HG02943 (cell line): ENCODE data around the gene DYRK1B.
"Not testable (repeated sequence)": the region's sequence is repeated elsewhere in the genome, so short reads cannot be mapped to it uniquely, and the experiment has no call there.

Experiments used
- ATAC-seq: cut with Tn5 transposase; IDR thresholded peaks from one replicate; pipeline ENCODE4 v1.9.1; 2021; ENCODE audit warnings: mild to moderate bottlenecking, low read depth, moderate library complexity; ENCODE audit not compliant: unreplicated experiment

The DYRK1B gene

DNA sequence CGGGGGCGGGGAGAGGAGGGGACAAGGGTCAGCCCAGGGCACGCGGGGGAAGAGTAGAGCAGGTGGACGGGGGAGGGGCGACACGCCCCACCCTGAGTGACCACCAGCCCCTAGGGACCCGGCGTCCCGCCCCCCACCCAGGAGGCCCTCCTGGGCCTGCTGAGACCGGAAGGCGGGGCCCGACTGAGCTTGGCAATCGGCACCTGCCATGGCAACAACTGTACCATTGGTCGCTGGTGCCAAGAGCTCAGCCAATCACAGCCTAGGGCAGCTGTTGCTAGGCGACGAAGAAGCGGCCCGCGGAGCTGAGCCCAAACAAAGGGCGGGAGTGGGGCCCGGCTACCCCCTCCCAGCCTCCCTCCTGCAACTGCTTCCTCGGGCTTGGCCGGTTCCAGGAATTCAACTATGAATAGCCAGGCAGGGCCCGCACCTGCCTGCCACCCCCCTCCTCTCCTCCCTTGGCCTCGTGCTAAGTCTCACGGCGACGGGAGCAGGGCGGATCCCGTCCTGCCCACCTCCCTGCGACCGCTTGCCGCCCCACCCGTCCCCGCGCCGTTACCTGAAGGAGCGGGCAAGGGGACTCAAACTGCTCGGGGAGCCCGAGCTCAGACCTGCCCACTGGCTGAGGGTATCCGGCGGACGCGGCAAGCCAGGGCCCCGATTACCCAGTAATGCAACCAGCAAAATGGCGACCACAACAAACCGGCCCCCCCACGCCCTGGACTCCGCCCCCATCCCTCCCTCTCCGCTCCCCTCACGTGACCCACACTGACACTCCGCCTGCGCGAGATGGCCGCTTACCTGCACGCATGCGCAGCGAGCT is at the start of gene DYRK1B:
DYRK1B (minus strand) TSS at position 699 of the 823 bp plus-strand sequence. CDS start 2,295 bp downstream, outside the sequence.
- ATAC-seq, result peak; percentile 77

DNA sequence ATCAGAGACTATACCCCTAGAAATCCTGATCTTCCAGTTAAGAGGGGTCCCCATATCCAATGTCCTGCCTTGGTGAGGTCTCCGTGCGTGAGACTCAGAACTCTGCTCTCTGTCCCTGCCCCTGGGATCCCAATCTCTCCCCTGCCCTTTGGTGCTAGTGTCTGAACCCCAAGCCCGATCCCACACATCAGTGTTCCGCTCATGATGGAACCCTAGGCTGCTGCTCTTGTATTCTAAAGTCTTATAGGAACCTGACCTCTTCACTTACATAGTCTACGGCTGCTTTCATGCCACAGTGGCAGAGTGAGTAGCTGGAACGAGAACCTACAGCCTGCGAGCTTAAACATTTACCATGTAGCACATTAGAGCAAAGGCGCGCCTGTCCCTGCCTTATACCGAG is 48.7 kb upstream of the DYRK1B start:
- not testable (repeated sequence) for ATAC-seq

DNA sequence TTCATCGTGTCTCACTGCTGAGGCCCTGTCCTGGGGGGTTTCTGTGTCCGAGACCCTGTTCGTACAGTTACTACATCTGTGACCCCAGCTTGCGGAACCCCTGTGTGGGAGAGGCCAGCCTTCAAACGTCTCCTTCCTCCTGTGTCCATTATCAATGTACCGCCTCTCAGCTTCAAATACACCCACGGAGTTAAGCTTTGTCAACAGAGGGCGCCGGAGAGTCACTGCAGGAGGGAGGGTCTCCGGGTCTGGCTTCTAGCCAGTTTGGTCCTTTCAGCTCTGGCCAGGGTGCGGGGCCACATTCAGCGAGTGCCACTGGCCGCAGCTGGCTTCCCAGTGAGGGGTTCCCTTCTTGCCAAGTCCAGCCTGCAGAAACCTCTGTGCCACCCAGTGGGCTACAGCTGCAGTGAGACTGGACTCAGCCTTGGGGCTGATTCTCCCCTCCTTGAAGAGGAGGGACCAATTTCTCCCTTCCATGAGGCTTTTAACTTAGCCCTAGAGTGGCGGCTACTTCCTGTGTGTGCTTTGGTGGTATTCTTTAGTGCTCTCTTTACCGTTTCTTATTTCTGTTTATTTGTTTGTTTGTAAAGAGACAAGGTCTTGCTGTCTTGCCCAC is 47.6 kb upstream of the DYRK1B start:
- not testable (repeated sequence) for ATAC-seq

DNA sequence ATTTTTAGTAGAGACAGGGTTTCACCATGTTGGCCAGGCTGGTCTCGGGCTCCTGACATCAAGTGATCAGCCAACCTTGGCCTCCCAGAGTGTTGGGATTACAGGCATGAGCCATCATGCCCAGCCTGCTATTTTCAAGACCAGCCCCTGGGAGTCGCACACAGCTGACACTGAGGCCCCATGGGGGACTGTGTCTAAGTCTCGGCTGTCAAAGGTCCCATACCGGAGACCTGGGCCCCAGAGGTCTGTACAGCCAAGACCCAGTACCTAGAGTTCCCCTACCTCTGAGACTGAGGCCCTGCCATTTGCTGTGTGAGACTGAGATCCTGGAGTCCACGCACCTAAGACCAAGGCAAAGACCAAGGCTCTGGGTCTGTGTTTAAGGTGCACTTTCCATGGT is 46.3 kb upstream of the DYRK1B start:
- ATAC-seq, result not testable (repeated sequence)

DNA sequence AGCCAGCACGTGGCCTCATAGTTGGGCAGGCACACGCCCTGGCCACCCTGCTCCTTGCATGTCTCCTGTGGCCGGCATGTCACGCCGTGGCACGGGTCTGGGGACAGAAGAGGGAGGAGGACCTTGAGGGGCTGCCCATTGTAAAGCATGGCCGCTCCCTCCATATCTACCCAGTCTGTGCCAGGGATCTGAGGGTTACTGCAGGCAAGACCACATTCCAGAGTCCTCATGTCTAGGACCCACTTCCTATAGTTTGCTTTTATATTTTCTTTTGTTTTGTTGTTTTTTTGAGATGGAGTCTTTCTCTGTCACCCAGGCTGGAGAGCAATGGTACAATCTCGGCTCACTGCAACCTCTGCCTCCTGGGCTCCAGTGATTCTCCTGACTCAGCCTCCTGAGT is 45.8 kb upstream of the DYRK1B start:
- not testable (repeated sequence) for ATAC-seq

DNA sequence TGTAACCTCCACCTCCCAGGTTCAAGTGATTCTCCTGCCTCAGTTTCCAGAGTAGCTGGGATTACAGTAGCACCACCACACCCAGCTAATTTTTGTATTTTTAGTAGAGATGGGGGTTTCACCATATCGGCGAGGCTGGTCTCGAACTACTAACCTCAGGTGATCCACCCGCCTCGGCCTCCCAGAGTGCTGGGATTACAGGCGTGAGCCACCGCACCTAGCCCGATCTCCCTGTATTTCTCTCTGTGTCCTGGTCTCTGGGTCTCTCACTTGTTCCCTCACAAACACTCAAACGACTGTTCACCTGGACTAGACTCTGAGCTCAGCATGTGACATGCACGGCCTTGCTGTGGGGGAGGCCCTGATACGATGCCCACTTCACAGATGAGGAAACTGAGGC is 44.9 kb upstream of the DYRK1B start:
- ATAC-seq, result not testable (repeated sequence)

DNA sequence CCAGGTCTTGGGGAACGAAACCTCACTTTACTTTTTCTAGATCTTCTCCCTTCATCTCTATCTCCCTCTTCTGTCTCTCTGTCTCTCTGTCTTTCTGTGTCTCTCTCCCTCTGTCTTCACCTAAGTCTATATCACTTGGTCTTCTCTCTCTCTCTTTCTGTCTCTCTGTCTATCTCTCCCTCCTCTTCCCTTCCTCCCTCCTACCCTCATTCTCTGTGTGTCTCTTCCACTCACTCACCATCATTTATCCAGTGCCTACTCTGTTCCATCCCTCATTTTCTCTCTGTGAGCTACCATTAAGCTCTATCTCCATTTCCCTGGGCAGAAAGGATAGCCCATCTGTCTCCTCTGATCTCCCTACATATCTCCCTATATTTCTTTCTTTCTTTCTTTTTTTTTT is 44.4 kb upstream of the DYRK1B start:
- ATAC-seq, result no peak

DNA sequence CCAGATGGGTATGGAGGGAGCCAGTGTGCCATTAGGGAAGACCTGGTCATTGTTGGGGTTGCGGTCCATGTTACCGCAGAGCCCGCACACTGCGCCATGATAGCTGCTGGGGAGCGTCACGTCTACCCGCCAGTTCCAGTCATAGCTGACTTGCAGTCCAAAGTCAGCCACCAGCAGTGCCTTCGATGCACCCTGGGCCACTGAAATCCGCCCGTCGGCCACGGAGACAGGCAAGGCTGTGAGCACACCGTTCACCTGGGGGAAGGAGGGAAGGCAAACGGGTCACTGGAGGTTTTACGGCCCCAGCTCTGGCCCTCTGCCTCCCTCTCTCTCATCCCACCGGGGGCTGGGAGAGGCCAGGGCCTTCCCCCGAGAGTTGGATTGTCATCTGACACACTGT is 44.0 kb upstream of the DYRK1B start:
- not testable (repeated sequence) for ATAC-seq

DNA sequence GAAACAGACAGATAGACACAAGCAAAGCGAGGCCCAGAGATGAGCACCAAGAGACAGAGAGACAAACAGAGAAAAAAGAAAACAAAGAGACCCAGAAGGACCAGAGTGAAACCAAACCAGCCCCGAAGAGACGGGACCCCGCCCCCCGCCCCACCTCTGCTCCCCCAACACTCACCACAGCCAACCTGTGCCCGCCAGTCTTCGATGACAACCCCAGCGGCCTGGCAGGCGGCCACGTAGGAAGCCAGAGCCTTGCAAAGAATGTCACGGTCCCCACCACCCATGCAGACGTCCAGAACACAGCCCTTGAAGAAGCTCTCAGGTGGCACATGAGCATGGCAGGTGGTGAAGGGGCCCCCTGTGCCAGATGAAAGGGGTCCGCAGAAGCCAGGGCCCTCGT is 43.5 kb upstream of the DYRK1B start:
- not testable (repeated sequence) for ATAC-seq

DNA sequence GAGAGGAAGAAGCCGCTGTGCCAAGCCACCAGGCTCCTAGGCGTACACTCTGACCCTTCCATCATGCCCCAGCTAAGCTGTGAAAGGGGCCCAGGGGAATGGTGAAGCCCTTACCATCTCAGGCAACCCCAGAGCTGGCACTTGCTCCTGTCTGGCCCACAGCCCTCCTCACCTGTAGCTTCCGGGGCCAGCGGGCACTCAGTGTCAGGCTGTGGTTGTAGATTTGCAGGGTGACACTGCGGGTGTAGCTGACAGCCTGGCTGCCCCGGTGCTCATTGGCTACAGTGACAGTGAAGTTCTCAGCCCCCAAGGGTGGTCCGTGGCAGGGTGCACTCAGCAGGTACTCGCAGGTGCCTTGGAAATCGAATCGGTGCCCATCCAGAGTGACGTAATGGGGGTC is 42.5 kb upstream of the DYRK1B start:
- not testable (repeated sequence) for ATAC-seq

DNA sequence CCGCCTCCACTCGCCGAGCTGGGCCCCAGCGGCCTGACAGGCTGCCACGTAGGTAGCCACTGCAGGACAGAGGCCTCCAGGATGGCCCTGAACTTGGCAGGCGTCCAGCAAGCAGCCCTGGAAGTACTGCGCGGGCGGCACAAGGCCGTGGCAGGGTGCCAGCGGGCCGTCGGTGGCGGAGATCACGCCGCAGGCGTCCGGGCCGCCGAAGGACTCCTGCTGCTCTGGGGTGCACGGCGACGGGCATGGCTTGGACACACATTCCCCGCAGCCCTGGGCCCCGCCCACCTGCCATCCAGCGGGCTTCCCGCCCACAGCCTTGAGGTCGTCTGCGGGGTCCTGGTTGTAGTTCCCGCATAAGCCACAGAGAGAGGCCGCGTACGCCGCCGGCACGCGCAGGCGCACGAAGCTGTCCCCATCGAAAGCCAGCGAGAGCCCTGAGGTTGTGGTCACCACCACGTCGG is 41.5 kb upstream of the DYRK1B start:
- ATAC-seq, result not testable (repeated sequence)

DNA sequence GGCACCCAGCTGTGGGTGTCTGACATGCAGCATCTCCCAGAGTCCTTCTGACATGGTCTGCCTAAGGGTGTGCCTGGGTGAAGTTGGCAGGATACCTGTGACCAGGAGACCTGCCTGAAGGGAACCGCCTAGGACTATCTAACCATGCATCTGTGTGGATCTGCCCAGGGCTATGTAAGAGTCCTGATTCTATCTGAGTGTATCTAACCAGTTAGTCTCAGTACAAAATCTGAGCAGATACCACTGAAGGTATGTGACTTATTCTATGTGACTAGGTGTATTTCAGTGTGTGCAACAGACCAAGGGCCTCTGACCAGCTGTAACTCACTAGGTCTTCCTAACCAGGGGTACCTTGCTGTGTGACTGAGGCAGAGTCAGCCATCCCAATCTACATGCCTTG is 40.4 kb upstream of the DYRK1B start:
- no peak for ATAC-seq

DNA sequence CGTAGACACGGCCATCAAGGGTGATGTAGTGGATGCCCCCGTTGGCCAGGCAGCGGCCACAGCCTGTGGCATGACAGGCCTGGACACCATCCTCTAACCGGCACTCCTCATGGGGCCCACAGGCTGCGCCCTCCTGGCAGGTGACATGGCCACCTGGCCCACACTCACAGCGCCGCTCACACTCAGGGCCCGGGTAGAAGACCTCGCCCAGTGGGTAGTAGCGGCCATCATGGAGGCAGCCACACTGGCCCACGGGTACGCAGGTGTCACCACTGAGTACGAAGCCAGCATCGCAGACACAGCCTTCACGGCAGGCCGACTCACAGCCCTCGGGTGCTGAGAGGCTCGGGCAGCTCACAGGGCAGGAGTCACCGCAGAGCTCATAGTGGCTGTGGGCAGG is 39.4 kb upstream of the DYRK1B start:
- ATAC-seq, result no peak

DNA sequence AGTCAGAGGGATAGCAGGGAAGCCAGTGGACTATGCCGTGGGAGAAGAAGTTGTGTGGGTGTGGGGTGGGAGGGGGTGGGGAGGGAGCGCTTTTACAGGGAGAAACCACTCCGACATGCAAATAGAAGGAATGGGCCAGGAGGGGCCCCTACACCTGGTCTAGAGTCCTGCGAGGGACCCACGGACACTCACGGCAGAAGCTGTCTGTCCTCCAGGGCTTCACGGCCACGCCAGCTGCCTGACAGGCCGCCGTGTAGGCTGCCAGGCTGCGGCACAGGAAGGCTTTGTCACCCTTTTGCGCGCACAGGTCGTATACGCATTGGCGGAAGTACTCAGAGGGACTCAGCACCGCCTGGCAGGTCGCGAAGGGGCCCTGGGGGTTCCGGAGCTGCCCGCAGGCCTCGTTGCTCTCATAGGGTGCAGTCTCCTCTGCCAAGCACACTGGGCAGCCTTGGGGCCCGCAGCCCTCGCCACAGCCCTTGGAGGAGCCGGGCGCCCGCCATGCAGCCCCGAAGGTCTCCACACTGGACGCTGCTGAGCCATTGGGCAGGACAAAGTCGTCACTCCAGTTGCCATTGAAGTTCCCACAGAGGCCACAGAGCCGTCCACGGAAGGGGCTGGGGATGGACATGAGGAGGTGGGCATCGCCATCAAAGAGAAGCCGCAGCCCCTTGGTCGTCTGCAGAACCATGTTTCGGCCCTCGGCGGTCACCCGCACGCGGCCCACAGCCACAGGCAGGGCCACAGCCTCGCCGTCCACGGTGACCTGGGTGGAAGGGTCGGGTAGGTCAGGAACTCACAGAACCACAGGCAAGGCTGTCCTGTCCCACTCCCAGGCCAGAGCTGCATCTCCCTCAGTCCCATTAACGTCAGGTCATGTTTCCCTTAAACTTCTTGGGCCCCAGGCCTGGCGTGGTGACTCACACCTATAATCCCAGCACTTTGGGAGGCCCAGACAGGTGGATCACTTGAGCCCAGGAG is 38.2 kb upstream of the DYRK1B start:
- no peak for ATAC-seq

DNA sequence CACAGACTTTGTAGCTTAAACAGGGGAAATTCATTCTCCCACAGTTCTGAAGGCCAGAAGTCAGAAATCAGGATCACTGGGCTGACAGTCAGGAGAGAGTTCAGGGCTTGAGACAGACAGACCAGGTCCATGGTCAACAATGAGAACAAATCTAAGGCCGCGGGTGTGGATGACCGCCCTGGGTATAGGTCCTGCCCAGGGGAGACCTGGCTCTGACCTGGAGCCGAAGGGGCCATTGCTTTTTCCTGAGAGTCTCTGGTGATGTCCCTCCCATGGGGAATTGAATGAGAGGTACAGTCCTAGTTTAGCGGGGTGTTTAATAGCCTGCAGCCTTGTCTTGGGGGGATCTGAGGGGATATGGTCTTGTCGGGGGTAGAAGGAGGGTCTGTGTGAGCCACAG is 37.4 kb upstream of the DYRK1B start:
- no peak for ATAC-seq

DNA sequence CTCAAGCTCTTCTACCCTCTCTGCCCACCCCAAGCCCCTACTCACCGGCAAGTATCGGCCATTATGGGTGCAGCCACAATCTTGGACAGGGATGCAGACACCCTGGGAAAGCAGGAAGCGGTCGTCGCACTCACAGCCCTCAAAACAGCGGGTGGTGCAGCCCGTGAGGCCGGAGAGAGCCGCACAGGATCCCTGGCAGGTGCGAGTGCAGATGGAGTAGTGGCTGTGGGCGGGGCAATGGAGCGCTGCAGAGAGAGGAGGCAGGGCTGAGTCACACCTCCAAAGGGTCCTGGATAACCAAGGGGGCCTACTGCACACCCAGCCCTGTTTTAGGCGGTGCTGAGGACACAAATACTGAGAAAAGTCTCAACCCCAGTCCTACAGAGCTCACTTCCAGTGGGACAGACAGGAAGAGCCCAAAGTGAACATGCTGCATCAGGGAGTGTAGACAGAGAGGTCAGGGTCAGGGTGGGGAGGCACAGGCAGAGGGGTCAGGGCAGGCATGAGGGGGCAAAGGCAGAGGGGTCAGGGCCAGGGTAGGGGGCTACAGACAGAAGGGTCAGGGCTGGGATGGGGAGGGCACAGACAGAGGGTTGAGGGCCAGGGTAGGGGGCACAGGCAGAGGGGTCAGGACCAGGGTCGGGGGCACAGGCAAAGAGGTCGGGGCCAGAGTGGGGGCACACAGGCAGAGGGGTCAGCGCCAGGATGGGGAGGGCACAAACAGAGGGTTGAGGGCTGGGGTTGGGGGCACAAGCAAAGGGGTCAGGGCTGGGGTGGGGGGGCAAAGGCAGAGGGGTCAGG is 36.4 kb upstream of the DYRK1B start:
- no peak for ATAC-seq

DNA sequence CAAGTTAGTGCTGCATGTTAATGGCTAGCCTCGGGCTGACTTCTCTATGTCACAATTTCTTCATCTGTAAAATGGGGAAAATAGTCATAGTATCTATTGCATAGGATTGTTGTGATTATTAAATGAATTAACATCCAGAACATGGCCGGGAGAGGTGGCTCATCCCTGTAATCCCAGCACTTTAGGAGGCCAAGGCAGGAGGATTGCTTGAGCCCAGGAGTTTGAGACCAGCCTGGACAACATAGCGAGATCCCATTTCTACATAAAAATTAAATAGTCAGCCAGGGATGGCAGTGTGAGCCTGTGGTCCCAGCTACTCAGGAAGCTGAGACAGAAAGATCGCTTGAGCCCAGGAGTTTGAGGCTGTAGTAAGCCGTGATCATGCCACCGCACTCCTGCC is 34.0 kb upstream of the DYRK1B start:
- ATAC-seq, result no peak

DNA sequence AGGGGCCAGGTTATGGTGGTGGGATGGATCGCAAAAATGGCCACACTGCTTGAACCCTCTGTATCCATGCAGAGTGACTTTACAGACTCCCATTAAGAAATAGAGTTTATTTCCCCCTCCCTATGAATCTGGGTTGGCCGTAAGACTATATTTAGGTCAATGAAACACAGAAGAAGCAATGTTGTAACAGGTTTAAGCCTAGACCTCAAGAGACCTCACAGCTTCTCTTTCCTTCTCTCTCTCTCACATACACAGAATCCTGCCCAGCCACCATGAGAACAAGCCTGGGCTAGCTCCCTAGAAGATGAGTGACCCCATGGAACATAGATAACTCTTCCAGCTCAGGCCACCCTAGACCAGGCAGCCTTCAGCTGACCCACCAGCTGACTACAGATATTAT is 33.2 kb upstream of the DYRK1B start:
- ATAC-seq, result no peak

DNA sequence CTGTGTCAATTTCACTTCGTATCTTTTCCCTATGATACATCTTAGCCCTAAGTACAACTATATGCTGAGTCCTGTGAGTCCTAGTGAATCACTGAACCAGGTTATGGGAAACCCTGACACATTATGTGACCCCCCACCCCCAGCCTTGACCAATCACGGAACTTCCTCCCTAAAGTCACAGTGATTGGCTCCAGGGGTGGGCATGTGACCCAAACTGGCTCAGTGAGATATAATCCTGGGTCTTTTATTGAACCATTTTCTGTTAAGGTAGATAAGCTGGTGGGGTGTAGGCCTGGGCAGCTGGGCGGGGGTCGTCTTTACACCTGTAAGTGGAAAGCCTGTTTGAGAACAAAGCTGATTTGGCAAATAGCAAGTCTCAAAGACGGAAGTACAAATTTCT is 32.0 kb upstream of the DYRK1B start:
- ATAC-seq, result no peak

DNA sequence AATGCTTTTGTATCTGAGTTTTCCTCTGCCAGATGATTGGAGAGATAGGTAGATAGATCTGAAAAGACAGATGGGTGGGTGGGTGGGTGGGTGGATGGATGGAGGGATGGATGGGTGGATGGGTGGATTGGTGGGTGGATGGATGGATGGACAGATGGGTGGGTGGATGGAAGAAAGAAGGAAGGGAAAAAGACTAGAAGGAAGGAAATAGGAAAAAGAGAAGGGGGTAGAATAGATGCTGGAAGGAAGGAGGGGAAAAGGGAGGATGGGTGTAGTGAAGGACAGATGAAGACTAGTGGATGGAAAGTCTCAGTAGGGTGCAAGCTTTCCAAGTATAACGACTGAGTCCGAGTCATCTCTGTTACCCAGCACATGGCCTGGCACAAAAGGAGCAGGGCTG is 31.2 kb upstream of the DYRK1B start:
- no peak for ATAC-seq
